HL-60 (cell line): ENCODE data around the gene SEC22C.

ENCODE experiments used
- CTCF ChIP-seq: IDR thresholded peaks from one replicate; pipeline ENCODE4 v1.5.1; 2011; ENCODE audit warnings: low read length, control low read depth, inconsistent platforms; ENCODE audit not compliant: insufficient read depth
- GABPA ChIP-seq: IDR thresholded peaks from 2 replicates; pipeline ENCODE4 v1.6.1; 2012; ENCODE audit warnings: low read depth
- POLR2AphosphoS5 ChIP-seq: IDR thresholded peaks from 2 replicates; pipeline ENCODE4 v1.6.1; 2012; ENCODE audit warnings: low read depth
- REST ChIP-seq: IDR thresholded peaks from 2 replicates; pipeline ENCODE4 v1.6.1; 2012; ENCODE audit warnings: low read depth; ENCODE audit not compliant: insufficient replicate concordance
- SPI1 ChIP-seq: IDR thresholded peaks from 2 replicates; pipeline ENCODE4 v1.6.1; 2012; ENCODE audit warnings: low read depth, mild to moderate bottlenecking, borderline replicate concordance

- TF ChIP-seq CTCF = no peak
- TF ChIP-seq POLR2AphosphoS5 = no peak
- no peak for TF ChIP-seq REST
- no peak for TF ChIP-seq GABPA
- TF ChIP-seq SPI1 = no peak
These were observed 10.0 kb upstream of the SEC22C start for GRCh38 chr3:42591811-42592210.
